ENCODE measurements around the gene TEDC2.

- no peak for TF ChIP-seq CTCF (IDR thresholded peaks at IDR 0.05; ENCODE audit: poor library complexity)
- no peak for TF ChIP-seq EZH2 (IDR thresholded peaks at IDR 0.05; ENCODE audit: borderline replicate concordance)
- TF ChIP-seq EZH2phosphoT487 (IDR thresholded peaks at IDR 0.05; ENCODE audit: low read depth, severe bottlenecking, unreplicated experiment): no peak
Observed at GRCh38 chr16:2460391-2460713, 443 bp downstream of the TEDC2 start.

Data from hepatocyte (in vitro differentiated cells).